Astrocyte of the hippocampus (primary cell): ENCODE data around the gene FAM217A.

ENCODE experiments used
- DNase-seq: peaks from one replicate; pipeline ENCODE4 v3.0.0; 2011; ENCODE audit warnings: low read depth, low spot score

Gene FAM217A

GRCh38 chr6:4021854-4022695, 56.9 kb downstream of the FAM217A start:
- DNase-seq: peak; percentile 23

GRCh38 chr6:4021133-4021853, 57.6 kb downstream of the FAM217A start:
- peak; percentile 98 for DNase-seq

GRCh38 chr6:4020822-4021132, 58.2 kb downstream of the FAM217A start:
- no peak for DNase-seq

- DNase-seq: no peak
Observed at GRCh38 chr6:4018924-4019236, 60.1 kb downstream of the FAM217A start.
